CD14-positive monocyte (primary cell): ENCODE measurements around the gene PA2G4. TPM values are rescaled to one million over a fixed set of nuclear protein-coding genes. Genes with fewer than 3 reads are reported as not detected.

Experiments
- DNase-seq, 3 donors: peaks; one replicate each; pipeline ENCODE4 v3.0.0-alpha.2; 2011 to 2022
- H2AFZ ChIP-seq: 2 replicates; pipeline ENCODE4 v1.6.0; 2012; ENCODE audit warnings: mild to moderate bottlenecking, low read depth, low read length, inconsistent platforms; ENCODE audit not compliant: insufficient read depth, poor library complexity, severe bottlenecking
- H3K27ac ChIP-seq, 2 donors: 1 replicate in 1 of 2; 2 replicates in 1 of 2; pipeline ENCODE4 v1.5.1; 2012 to 2013; ENCODE audit warnings: low read length in 2 of 2, control low read depth in 1 of 2, inconsistent platforms in 1 of 2, low read depth in 1 of 2, mild to moderate bottlenecking in 1 of 2
- H3K27me3 ChIP-seq, 2 donors: one replicate each; pipeline versions ENCODE4 v1.6.0 to v1.6.1; 2011 to 2013; ENCODE audit warnings: low read length in 2 of 2; ENCODE audit not compliant: control insufficient read depth in 2 of 2, insufficient read depth in 2 of 2
- H3K36me3 ChIP-seq, 2 donors: replicated peaks in 1 of 2; 1 replicate in 1 of 2; 2 replicates in 1 of 2; pipeline versions ENCODE4 v1.5.1 to v1.6.1; 2012 to 2013; ENCODE audit warnings: low read length in 2 of 2, control low read depth in 1 of 2, inconsistent platforms in 1 of 2, mild to moderate bottlenecking in 1 of 2; ENCODE audit not compliant: insufficient read depth in 2 of 2, control insufficient read depth in 1 of 2
- H3K4me1 ChIP-seq, 2 donors: 1 replicate in 1 of 2; 2 replicates in 1 of 2; pipeline versions ENCODE4 v1.5.1 to v1.6.1; 2012 to 2013; ENCODE audit warnings: low read length in 2 of 2, control low read depth in 1 of 2, inconsistent platforms in 1 of 2, mild to moderate bottlenecking in 1 of 2, moderate library complexity in 1 of 2; ENCODE audit not compliant: insufficient read depth in 2 of 2, control insufficient read depth in 1 of 2
- H3K4me2 ChIP-seq: replicated peaks from 2 replicates; pipeline ENCODE3; 2012; ENCODE audit warnings: low read length, moderate library complexity, mild to moderate bottlenecking; ENCODE audit not compliant: poor library complexity, severe bottlenecking; ENCODE audit errors: extremely low read depth
- H3K4me3 ChIP-seq, 3 experiments: fragments of 200-600 bp in 1 of 3; sonication (generic) in 1 of 3; replicated peaks in 1 of 3; 1 replicate in 2 of 3; 2 replicates in 1 of 3; pipeline ENCODE4 v1.5.1; 2011 to 2013; ENCODE audit warnings: low read length in 3 of 3, mild to moderate bottlenecking in 3 of 3, control low read depth in 2 of 3, low read depth in 2 of 3, inconsistent platforms in 1 of 3, moderate library complexity in 1 of 3
- H3K79me2 ChIP-seq: 2 replicates; pipeline ENCODE4 v1.6.0; 2012; ENCODE audit warnings: mild to moderate bottlenecking, control low read depth, inconsistent platforms, low read length, moderate library complexity; ENCODE audit not compliant: insufficient read depth
- H3K9ac ChIP-seq: 2 replicates; pipeline ENCODE4 v1.6.0; 2017; ENCODE audit warnings: low read length, mild to moderate bottlenecking; ENCODE audit not compliant: insufficient read depth, poor library complexity, severe bottlenecking
- H3K9me3 ChIP-seq, 2 donors: replicated peaks in 1 of 2; 1 replicate in 1 of 2; 2 replicates in 1 of 2; pipeline versions ENCODE4 v1.5.1 to v1.6.1; 2012 to 2013; ENCODE audit warnings: low read length in 2 of 2, control low read depth in 1 of 2; ENCODE audit not compliant: control insufficient read depth in 1 of 2, insufficient read depth in 1 of 2
- H4K20me1 ChIP-seq: 2 replicates; pipeline ENCODE4 v1.6.0; 2012; ENCODE audit warnings: mild to moderate bottlenecking, low read length, control low read depth, moderate library complexity; ENCODE audit not compliant: insufficient read depth
- H3K27ac Mint-ChIP-seq, 7 donors: one replicate each; pipeline ENCODE4 v1.8.0; 2020; ENCODE audit warnings: mild to moderate bottlenecking in 7 of 7, mixed read lengths in 7 of 7, moderate library complexity in 6 of 7, inconsistent platforms in 2 of 7
- H3K27me3 Mint-ChIP-seq, 3 donors: one replicate each; pipeline ENCODE4 v1.8.0; 2021 to 2022; ENCODE audit warnings: low read depth in 3 of 3, mild to moderate bottlenecking in 3 of 3, mixed read lengths in 3 of 3, moderate library complexity in 3 of 3, inconsistent platforms in 1 of 3
- H3K36me3 Mint-ChIP-seq, 2 donors: one replicate each; pipeline ENCODE4 v1.8.0; 2020; ENCODE audit warnings: mixed read lengths in 2 of 2, inconsistent platforms in 1 of 2, mild to moderate bottlenecking in 1 of 2
- H3K4me1 Mint-ChIP-seq: one replicate; pipeline ENCODE4 v1.8.0; 2020; ENCODE audit warnings: mild to moderate bottlenecking, mixed read lengths
- H3K4me3 Mint-ChIP-seq, 2 donors: one replicate each; pipeline ENCODE4 v1.8.0; 2020; ENCODE audit warnings: mild to moderate bottlenecking in 2 of 2, mixed read lengths in 2 of 2, moderate library complexity in 1 of 2
- H3K9me3 Mint-ChIP-seq, 7 donors: one replicate each; pipeline ENCODE4 v1.8.0; 2020 to 2022; ENCODE audit warnings: mixed read lengths in 7 of 7, mild to moderate bottlenecking in 6 of 7, moderate library complexity in 6 of 7, inconsistent platforms in 2 of 7
- WGBS: methylation state at CpG from one replicate; pipeline ENCODE4 v1.1.5; 2013; ENCODE audit warnings: missing lambda C conversion rate; ENCODE audit not compliant: insufficient coverage; 5-methylcytosine and 5-hydroxymethylcytosine counted together
- intact Hi-C, 2 donors: fragments of 100-400 bp; cut with micrococcal nuclease; formaldehyde crosslinking; loops; one replicate each; pipeline versions ENCODE4 v1.15.0 to v1.15.1; 2023
- polyA plus RNA-seq, 3 donors: library from polyadenylated mRNA; depleted of rRNA in 1 of 3; unstranded in 2 of 3; stranded (reverse) in 1 of 3; fragments of 300-500 nt in 2 of 3; fragments of >200 nt in 1 of 3; fragmentation: Illumina TruSeq in 2 of 3; gene quantifications; 1 replicate in 2 of 3; 2 replicates in 1 of 3; pipeline ENCODE4 v1.2.3, GENCODE V29; 2012 to 2021
- TF ChIP-seq, protein P1 (sequence below): fragments of 200-600 bp; IDR thresholded peaks from one replicate; pipeline ENCODE4 v1.8.0; 2022; ENCODE audit warnings: antibody characterized with exemption, mild to moderate bottlenecking

The PA2G4 gene
- polyA plus RNA-seq, 3 donors = 83.0 to 84.2 (median 83.0) TPM

- Mint-ChIP-seq H3K27ac (peak overlapping the region; percentile 97 to 99 (median 98)), H3K27me3 (peaks cover 0 to 3% (median 2%) of the 10 kb centered on the region in 3 donors), H3K9me3 (no peaks in the 10 kb centered on the region), H3K36me3 (peaks cover 28 to 30% of the 10 kb centered on the region in 2 donors), H3K4me1 (peaks cover 47% of the 10 kb centered on the region), H3K4me3 (peak overlapping the region; percentile 97 to 99)
- H3K27ac ChIP-seq = peak overlapping the region; percentile 80 to 90
- H3K27me3 ChIP-seq = no peaks in the 10 kb centered on the region
- peak overlapping the region; percentile 86 for H3K4me2 ChIP-seq
- peak; percentile 68 to 76 (median 69) for DNase-seq
- H3K4me1 ChIP-seq = peaks cover 43 to 53% of the 10 kb centered on the region in 2 donors
- H4K20me1 ChIP-seq = peaks cover 38% of the 10 kb centered on the region
- peaks cover 27 to 28% of the 10 kb centered on the region in 2 donors for H3K36me3 ChIP-seq
- peak overlapping the region; percentile 88 for H2AFZ ChIP-seq
- H3K79me2 ChIP-seq = peaks cover 50% of the 10 kb centered on the region
- 2% methylated on average over 34 of the region's 45 CpGs for WGBS
- peak overlapping the region; percentile 61 for H3K9ac ChIP-seq
- intact Hi-C loops = loop anchor here (2.0 kb wide), 4 partner anchors 31 to 65 kb away; partner anchors contain the start of genes SMARCC2 (in 1 of the 2) and ZC3H10 (in 1 of the 2)
- no peaks in the 10 kb centered on the region for H3K9me3 ChIP-seq
- peak overlapping the region; percentile 35 to 96 (median 77) for H3K4me3 ChIP-seq
- TF ChIP-seq, protein P1, sequence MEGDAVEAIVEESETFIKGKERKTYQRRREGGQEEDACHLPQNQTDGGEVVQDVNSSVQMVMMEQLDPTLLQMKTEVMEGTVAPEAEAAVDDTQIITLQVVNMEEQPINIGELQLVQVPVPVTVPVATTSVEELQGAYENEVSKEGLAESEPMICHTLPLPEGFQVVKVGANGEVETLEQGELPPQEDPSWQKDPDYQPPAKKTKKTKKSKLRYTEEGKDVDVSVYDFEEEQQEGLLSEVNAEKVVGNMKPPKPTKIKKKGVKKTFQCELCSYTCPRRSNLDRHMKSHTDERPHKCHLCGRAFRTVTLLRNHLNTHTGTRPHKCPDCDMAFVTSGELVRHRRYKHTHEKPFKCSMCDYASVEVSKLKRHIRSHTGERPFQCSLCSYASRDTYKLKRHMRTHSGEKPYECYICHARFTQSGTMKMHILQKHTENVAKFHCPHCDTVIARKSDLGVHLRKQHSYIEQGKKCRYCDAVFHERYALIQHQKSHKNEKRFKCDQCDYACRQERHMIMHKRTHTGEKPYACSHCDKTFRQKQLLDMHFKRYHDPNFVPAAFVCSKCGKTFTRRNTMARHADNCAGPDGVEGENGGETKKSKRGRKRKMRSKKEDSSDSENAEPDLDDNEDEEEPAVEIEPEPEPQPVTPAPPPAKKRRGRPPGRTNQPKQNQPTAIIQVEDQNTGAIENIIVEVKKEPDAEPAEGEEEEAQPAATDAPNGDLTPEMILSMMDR = peak; percentile 58
These were observed 53.1 kb downstream of the PA2G4 start for GRCh38 chr12:56157201-56158028.

DNA sequence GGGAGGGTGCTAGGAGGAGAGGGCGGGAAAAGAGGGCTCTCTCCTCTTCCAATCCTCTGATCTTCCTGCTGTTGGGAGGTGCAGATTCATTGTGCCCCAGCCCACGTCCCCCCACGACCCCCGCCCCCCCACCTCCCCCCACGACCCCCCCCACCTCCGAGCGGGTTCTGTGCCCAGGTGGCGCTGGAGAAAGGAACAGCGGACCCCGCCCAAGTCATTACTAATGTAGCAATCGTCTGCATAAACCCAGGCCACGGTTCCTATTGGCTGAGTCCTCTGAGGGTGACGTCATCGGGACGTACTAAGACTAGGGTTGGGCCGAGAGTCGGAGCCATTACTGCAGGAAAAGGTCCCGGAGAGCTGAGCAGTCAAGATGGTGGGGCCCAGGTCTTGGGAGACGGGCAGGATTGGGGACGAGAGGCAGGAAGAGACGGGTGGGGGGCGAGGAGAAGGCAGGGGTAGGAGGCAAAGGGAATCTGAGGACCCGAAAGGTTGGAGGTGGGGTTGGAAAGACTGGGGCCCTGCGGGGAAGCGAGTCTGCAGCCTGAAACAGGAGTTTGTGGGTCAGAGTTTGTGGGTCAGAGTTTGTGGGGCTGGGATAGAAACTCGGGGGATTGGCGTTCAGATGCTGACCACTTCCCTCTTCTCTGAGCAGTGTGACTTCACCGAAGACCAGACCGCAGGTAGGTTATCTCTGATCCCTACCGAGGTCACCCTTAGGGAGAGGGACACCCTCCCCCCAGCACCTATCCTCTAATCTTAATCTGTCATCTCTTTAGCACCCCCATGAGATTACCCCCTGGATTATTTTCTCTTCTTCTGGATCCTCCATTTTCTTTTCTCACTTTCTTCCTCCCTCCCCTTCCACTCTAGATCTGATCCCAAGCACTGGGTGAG, 53.9 kb downstream of the PA2G4 start, which contains the start of gene MYL6:
TSS of gene MYL6 (plus strand) at position 331 of the 897 bp plus-strand sequence. CDS start at position 374, 43 bp downstream.
- peak within 1 kb of the TSS; percentile 90 to 94 for H3K27ac ChIP-seq
- peaks cover 35 to 39% of the 10 kb centered on the region in 2 donors for H3K36me3 Mint-ChIP-seq
- H3K4me1 ChIP-seq = peaks cover 35 to 44% of the 10 kb centered on the region in 2 donors
- peaks cover 47% of the 10 kb centered on the region for H4K20me1 ChIP-seq
- H3K4me3 Mint-ChIP-seq = peak within 1 kb of the TSS; percentile 97 to 99
- peaks cover 0 to 3% (median 2%) of the 10 kb centered on the region in 3 donors for H3K27me3 Mint-ChIP-seq
- peak within 1 kb of the TSS; percentile 77 to 96 (median 84) for H3K4me3 ChIP-seq
- H3K27me3 ChIP-seq = no peaks in the 10 kb centered on the region
- H3K9me3 Mint-ChIP-seq = no peaks in the 10 kb centered on the region
- H3K4me1 Mint-ChIP-seq = peaks cover 38% of the 10 kb centered on the region
- peak within 1 kb of the TSS; percentile 85 for H3K9ac ChIP-seq
- 0% methylated on average over 17 of the region's 30 CpGs for WGBS
- H3K36me3 ChIP-seq = peaks cover 35 to 36% of the 10 kb centered on the region in 2 donors
- peak within 1 kb of the TSS; percentile 88 for H2AFZ ChIP-seq
- no peaks in the 10 kb centered on the region for H3K9me3 ChIP-seq
- intact Hi-C loops = loop anchor here (2.0 kb wide), 4 partner anchors 31 to 65 kb away; partner anchors contain the start of genes SMARCC2 (in 1 of the 2) and ZC3H10 (in 1 of the 2)
- peak; percentile 94 to 98 (median 97) for DNase-seq
- H3K4me2 ChIP-seq = peak within 1 kb of the TSS; percentile 95
- H3K79me2 ChIP-seq = peaks cover 52% of the 10 kb centered on the region
- H3K27ac Mint-ChIP-seq = peak within 1 kb of the TSS; percentile 97 to 99 (median 98)
- TF ChIP-seq, protein P1 = no peak
